Measurements from ENCODE around the gene ADIPOQ.

GRCh38 chr3:186890911-186891310 is 48.4 kb downstream of the ADIPOQ start:
- no peak for TF ChIP-seq CTCF (IDR thresholded peaks at IDR 0.05; ENCODE audit: low read depth, low read length)
- TF ChIP-seq EZH2phosphoT487 (IDR thresholded peaks at IDR 0.05; ENCODE audit: low read depth): no peak

Data from OCI-LY3 (cell line).